GM19397 (cell line): ENCODE measurements around the gene EVA1C.
A peak's percentile ranks its signal among the peaks of the same experiment; 100 is the strongest.
"Not testable (repeated sequence)": the region's sequence is repeated elsewhere in the genome, so short reads cannot be mapped to it uniquely, and the experiment has no call there.

ENCODE experiments used
- ATAC-seq: cut with Tn5 transposase; IDR thresholded peaks from one replicate; pipeline ENCODE4 v1.9.1; 2021; ENCODE audit warnings: mild to moderate bottlenecking, moderate library complexity; ENCODE audit not compliant: unreplicated experiment

Gene EVA1C

DNA sequence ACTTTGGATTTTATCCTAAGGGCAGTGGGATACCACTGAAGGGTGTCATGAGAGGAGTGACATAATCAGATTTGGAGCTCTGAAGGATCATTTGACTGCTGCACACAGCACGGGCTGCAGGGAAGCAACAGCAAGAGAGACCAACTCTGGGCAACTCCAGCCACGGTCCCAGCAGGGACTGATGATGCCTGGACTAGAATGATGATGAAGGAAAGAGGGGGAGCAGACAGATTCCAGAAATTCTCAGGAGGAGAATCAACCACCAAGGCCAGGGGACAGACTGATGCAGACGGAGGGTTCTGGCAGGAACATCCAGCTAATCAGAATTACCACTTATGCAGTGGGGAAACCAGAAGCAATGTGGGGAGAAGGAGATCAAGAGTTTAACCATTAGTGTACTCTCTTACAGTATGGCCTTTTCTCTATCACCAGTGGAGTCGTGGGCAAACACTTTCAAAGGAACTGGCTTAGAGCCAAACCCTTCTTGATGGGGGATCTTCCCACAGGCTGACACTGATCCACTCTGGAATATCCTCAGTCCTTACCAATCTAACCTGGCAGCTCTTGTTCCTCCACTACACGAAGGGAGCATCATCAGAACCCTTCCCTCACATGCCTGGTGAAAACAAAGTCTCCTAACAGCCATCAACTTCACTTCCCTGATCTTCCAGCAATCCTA lies 23.0 kb upstream of the EVA1C start:
- ATAC-seq: no peak

DNA sequence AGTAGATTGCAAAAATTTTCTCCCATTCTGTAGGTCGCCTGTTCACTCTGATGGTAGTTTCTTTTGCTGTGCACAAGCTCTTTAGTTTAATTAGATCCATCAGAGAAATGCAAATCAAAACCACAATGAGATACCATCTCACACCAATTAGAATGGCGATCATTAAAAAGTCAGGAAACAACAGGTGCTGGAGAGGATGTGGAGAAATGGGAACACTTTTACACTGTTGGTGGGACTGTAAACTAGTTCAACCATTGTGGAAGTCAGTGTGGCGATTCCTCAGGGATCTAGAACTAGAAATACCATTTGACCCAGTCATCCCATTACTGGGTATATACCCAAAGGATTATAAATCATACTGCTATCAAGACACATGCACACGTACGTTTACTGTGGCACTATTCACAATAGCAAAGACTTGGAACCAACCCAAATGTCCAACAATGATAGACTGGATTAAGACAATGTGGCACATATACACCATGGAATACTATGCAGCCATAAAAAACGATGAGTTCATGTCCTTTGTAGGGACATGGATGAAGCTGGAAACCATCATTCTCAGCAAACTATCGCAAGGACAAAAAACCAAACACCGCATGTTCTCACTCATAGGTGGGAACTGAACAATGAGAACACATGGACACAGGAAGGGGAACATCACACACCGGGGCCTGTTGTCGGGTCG lies 21.8 kb upstream of the EVA1C start:
- not testable (repeated sequence) for ATAC-seq

DNA sequence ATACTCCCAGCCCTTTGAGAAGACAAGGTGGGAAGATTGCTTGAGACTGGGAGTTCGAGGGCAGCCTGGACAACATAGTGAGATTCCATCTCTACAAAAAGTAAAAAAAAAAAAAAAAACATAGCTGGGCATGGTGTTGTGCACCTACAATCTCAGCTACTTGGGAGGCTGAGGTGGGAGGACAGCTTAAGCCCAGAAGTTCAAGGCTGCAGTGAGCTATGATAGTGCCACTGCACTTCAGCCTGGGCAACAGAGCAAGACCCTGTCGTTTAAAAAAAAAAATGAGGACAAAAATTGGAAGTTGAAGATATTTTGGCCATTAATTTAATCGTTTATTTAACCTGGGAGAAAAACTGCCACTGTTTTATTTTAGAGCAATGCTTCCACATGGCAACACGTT lies 20.8 kb upstream of the EVA1C start:
- ATAC-seq: no peak

DNA sequence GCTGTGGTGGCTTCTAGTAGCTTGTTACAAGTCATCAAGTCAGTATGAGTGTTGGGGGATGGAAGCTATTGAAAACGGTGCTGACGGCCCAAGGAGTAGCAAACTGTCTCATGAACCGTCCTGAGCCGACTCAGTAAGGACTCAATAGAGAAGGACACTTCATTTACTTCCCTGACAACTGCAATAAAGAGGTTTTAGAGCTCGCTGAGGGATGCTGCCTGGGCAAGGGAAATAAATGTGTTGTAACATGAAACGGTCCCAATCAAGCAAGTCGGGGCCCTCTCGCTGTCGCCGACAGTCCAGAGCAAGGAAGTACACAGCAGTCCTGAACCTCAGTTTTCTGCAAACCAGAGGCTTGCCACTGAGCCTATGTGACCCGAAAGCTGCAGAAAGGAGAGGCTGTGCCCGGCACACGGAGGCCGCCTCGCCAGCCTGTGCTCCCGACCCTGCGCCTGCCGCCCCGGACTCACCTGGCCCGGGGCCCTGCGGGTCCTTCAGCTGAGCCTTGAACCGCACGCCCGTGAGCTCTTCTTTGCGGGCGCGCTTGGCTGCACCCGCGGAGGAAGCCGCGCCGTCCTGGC lies 20.1 kb upstream of the EVA1C start:
- ATAC-seq: no peak

DNA sequence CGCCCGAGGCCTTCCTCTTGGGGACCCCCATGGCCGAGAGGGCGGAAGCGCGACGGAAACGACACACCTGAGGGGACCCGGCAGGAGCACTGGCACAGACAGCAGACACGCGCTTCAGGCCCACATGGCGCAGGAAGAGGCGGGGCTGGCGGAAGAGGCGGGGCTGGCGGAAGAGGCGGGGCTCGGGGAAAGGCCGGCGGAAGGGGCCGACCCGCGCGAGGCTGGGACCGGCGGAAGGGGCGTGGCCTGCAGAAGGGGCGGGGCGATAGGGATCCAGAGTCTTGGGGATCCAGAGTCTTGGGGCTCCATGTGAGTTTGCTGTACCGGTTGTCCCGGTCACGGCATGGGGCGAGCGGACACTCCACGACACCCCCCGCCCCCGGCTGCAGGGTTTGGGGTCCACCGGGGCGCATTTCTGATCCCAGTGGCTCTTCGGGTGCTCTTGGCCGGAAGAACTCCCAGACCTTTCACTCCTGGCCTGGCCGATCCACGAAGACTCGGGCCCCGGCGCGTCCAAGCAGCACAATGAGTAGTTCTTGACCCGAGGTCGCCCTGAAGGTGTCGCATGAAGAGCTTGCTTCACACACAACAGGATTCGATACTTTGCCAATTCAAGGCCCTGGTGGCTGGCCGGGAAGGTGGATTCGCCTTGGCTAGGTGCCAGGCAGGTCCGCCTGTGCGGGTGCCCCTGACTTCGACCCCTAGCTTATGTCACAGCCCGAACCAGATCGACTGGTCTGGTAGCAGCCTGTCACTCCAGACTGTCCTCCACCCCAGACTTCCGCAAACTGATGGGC lies 19.4 kb upstream of the EVA1C start, which contains the start of gene URB1:
TSS of gene URB1 (minus strand) at position 133 of the 797 bp plus-strand sequence. CDS start at position 31, 102 bp downstream.
- ATAC-seq: peak; percentile 94

DNA sequence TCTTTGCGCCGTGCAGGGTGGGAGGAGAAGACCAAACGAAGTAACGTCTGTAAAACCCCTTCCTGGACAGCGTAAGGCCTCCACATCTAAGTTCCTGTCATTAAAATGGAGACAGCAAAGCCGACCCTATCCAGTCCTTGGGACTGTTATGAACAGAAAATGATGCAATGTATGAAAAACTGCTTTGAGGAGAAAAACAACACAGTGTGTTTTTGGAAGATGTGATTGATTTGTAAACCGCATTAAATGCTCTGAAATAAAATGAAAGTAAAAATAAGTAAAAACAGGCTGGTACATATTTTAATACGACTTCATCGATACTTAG lies 18.9 kb upstream of the EVA1C start:
- no peak for ATAC-seq

DNA sequence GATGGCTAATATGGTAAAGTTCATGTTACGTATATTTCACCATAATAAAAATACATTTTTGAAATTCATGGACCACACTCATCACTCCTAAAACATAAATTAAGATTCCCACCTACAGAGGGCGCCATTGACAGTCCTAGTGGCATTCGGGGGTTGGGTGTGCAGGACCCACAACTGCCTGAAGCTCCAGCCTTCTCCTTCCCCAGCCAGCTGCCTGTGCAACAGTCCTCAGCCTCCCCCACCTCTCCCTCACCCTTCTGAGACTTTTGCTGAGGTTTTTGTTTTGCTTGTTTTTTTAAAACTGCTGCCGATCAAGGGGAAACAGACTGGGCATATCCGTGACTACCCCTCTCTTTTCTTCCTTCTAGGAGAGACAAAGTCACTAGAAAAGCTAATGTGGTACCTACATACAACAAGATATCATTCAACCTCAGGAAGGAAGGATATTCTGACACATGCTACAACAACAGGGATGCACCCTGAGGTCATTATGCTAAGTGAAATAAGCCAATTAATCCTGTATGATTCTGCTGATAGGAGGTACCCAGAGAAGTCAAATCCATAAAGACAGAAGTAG lies 9.2 kb upstream of the EVA1C start:
- ATAC-seq: no peak

DNA sequence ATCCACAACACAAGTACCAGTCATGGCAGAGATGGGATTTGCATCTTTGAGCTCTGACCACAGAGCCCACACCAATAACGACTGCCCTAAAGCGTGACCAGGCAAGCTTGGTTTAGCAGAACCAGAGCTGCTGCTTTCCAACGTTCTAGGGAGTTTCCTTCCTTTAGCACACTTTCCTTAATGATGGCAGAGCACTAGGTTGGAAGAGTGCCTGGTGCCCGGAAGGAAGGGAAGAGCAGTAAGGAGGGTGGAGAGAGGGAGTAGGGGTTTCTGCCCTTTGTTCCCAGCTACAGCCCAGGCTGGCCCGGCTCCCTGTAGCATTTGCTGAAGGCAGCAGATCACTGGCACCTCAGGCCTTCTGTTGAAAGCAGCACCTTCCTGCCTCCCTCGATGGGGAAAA lies 6.1 kb upstream of the EVA1C start:
- ATAC-seq: no peak

DNA sequence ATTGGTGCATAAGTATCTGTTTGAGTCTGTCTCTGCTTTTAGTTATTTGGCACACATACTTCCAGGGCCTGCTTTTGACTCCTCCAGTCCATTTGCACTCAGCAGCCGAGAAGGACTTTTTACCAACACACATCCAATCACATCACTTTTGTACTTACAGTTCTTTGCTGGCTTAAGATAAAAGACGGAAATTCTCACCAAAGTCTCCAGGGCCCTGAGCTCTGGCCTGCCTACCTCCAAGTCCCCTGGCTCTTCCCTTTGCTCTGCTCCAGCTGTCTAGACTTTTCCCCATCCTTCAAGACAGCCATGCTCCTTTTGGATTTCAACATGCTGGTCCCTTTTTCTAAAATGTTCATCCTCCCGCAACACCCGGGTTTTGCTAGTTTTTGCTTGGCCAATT lies 2.2 kb upstream of the EVA1C start:
- ATAC-seq: no peak

DNA sequence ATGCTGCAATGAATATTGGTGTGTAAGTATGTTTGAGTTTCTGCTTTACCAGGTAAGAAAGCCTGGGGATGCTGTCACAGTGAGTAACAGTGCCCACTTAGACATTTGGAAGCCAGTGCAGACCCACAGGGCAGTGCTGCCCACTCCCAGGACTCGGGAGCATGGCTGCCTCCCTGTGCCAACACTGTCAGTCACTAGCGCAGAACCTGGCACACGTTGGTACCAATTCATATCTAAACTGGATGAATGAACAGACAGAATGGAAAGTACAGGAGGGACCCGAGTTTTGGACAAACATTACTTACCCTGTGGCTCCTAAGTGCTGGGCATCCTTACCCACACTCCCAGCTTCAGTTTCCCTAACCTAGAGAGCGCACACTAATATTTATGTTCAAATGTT lies 1.6 kb upstream of the EVA1C start:
- no peak for ATAC-seq

DNA sequence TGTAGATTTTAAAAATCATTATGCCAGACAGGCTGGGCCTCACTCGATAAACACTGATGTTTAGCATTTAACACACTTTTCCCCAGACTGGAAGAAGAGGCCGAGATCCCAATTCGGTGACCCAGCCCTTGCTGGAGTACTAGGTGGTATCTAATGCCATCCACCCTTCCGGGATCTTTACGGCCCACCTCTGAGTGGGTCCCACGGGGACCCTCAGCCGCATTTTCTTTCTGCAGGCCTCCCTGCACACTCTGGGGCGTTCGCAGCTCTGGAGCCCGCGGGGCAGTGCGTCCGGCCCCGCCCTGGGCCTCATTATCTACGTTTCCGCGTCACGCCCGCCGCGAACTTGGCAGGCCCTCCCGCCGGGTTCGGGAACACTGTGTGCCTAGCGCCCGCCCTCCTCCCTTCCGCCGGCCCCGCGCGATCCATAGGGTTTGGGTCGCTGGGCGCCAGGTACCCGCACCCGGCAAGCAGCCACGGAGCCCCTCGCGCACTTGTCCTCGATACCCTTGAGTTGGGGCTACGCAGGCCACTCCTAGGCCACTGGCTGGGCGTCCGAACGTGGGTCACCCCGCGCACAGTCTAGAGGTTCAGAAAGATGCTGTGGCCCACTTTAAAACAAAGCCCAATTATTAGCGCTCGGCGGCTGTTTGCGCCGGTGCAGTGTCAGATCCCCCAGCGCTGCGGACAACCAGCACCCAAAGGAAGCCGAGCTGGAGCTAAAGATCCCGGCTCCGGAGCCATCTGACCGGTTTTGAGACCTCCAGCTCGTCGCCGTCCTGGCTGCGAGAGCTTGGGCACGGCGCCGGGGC lies 950 bp upstream of the EVA1C start:
- ATAC-seq: no peak

DNA sequence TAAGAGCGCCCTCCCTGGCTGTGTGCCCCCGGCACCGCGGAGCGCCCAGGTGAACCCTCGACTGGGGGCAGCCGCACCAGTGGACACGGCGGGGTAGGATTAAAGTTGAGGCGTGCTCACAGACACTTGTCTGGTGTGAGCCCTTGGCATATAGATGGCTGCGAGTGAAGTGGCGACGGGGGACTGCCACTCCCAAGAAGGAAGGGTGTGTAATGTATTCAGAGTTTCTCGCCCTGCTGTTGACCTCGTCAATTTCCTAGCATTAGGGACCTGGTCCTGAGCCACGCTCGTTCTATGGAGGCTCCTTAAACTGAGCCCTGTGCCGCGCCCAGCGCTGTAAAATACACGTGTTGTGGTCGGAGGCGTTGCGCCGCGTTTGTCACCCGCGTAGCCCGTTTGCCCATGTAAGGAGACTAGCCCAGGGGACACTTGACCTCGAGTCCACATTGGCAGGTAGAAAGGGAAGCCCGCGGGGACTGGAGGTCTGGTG lies 554 bp downstream of the EVA1C start:
- ATAC-seq: no peak

DNA sequence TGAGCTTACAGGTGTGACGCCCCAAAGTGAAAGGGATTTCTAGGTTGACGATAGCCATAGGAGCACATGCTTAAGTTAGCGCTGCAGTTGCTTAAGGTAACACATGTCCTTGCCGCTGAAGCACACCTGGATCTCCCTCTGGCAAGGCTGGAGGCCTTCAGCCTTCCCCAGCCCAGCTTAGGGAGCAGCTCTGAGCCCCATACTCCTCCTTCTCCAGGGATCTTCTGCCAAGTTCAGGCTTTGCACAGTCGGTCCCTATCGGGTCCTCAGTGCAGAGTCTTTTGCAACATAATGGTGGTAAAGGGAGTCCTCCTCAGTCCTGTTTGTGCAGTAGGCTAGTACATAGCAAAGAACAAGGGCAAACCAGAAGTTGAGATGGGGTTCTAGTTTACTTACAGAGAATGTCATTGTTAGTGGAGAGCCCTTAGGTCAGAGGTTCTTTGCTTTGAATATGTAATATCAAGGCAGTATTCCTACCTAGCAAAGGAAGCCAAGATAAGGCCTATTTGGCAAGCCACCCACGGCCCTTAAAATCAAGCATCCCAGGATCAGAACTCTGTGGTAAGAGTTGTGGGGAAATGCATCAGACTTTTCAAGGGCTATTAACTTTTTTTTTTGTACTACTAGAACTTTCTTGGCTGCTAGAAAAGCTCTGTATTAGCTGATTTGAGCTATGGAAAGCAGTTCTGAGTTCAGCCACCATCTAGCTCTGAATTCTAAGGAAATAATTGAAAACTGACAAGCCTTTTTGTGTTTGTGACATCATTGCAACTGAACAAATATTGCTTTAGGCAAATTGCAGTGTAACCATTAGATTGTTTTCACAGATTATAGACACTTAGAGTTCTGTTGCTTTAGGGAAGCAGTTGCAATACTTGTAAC lies 1.4 kb downstream of the EVA1C start:
- ATAC-seq: no peak

DNA sequence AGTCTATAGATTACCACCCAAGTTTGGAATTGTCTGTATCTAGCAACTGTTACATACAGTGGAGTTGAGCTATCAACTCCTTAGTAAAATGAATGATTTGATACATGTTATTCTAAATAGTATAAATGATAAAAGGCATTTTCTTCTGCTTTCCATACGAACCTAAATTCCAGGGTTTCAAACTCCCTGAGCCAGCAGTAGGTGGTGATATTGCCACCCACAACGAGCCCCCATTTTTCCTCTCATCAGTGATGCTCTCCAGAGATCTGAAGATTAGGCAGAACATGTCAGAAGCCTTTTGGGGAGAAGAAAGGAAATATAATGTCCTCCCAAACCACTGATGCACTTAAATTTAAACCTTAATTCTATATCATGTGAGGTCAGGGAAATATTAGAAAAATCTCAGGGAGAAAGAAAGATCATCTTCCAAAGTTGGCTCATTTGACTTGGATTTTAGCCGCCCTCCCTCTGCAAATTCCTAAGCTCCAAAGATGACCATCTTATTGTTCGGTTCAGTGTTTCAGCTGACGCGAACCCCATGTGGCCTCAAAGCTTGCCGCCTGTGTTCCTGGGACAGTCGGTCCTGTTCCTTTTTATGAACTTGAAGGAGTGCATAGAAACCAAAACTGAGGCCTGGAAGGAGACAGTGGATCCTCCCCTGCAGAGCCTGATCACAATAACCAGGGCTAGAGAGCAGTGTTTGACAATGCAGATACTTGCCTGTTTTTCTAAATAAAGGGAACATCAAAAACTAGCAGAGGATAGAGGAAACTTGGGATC lies 2.3 kb downstream of the EVA1C start:
- no peak for ATAC-seq

DNA sequence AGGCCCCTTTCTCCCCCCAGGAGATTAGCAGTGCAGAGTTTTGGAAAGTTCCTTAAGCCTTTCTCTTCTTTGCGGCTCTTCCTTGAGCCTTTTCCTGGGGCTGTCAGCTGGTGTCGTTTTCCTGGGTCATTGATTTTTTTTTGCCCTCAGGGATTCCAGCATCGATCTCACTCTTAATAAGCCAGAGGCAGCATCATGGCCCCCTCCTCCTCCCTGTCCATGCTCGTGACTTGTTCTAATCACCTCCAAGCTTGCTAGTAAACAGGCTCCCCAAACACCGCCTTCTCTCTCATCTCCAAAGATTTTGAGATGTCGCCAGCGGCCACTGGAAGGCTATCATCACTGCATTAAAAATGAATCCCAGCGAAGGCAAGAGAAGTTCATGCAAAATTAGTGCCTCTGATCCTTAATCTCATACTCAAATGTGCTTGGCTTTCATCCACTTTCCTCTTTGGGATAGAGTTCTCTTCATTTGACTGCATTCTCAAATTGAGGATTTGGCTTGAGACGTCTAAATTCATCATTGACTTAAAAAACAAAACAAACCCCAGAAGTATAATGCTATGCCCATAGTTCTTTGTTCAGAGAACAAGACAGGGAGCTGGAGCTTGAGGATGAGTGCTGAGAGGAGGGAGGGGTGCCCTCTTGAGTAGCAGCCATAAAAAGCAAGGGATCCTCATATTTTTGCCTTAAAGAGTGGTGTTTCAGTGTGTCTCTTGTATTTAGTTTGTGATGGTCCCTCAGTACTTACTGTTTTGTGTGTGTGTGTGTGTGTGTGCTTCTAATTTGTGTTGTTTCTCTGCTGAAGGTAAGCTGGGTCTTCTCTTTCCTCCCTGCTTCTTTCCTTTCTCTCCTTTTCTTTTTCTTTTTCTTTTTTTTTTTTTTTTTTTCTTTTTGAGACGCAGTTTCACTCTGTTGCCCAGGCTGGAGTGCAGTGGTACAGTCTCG lies 3.2 kb downstream of the EVA1C start:
- ATAC-seq: no peak

DNA sequence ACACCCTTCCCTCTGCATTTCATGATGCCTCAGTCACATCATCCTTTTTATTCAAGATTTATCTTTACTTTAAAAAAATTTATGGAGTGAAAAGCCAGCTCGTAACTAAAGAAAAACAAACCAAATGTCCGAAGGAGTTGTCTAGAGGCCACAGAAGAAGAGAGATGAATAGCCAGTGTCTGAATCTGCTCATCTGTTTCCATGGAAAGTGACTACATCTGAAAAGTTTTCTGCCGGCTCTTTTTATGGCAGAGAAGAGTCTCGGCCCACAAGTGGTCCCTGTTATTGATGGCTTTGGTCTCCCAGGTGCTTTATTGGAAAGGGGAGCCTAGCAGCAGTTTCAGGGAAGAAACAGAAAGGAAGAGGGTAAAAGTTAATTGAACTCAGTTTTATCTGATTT lies 5.6 kb downstream of the EVA1C start:
- ATAC-seq: no peak

DNA sequence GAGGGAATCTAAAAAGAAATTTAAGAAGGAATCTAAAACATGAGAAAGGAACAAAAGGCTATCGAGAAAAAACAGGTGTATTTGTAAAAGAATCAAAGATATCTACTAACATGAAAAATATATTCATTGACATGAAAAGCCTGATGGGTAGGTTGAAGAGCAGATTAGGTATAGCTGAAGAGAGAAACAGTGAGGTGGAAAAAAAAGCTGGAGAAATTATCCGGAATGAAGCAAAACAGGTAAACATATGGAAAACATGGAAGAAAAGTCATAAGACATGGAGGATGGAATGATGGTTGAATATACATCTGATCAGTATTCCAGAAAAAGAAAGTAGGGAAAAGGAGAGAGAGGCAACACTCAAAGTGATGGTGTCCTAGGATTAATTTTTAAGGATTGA lies 9.6 kb downstream of the EVA1C start:
- no peak for ATAC-seq
